HG02981 (cell line): ENCODE data around the gene ARHGEF28.

ENCODE experiments used
- ATAC-seq: cut with Tn5 transposase; IDR thresholded peaks from one replicate; pipeline ENCODE4 v1.9.1; 2021; ENCODE audit warnings: mild to moderate bottlenecking, moderate library complexity; ENCODE audit not compliant: unreplicated experiment

The ARHGEF28 gene

GRCh38 chr5:73625944-73626811 is at the start of gene ARHGEF28:
TSS of gene ARHGEF28 (plus strand) at chr5:73626196. CDS start at chr5:73684852, 58,656 bp downstream.
- ATAC-seq = peak; percentile 56

GRCh38 chr5:73582285-73583145 is 43.5 kb upstream of the ARHGEF28 start:
- no peak for ATAC-seq

DNA sequence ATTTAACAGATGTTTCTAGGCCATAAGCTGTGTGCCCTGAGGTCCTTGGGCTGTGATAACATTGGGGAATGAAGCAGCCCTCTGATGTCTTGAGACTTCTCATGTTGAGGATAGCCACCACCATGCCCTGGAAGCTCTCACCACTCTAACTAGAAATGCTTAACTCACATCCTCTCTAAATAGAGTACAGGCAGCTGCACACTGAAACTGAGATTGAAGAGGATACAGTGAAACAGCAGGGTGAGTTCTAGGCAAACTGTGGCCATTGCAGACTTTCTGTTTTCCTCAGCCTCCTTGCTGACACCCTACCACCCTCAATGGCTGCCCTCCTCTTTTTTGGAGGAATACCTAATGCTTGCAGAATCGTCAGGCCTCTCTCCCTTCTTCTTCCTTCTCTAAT is 38.1 kb upstream of the ARHGEF28 start:
- ATAC-seq = peak; percentile 85

- peak; percentile 49 for ATAC-seq
Measured at GRCh38 chr5:73591102-73591695, 34.8 kb upstream of the ARHGEF28 start.

DNA sequence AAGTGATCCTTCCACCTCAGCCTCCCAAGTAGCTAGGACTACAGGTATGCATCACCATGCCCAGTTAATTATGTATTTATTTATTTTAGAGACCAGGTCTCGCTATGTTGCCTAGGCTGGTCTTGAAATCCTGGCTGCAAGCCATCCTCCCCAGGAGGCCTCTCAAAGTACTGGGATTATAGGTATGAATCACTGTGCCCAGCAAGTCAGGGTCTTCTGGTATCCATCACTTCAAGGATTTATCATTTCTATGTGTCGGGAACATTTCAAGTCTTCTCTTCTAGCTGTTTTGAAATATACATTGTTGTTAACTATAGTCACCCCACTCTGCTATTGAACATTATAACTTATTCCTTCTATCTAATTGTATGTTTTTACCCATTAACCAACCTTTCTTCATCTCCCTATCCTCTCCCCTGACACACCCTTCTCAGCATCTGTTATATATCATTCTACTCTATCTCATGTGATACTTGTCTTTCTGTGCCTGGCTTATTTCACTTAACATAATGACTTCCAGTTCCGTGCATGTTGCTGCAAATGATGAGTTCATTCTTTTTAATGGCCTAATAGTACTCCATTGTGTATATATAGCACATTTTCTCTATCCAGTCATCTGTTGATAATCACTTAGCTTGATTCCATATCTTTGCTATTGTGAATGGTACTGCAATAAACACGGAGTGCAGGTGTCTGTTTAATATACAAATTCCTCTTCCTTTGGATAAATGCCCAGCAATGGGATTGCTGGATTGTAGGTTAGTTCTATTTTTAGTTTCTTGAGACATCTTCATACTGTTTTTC is 34.1 kb upstream of the ARHGEF28 start:
- ATAC-seq = no peak

DNA sequence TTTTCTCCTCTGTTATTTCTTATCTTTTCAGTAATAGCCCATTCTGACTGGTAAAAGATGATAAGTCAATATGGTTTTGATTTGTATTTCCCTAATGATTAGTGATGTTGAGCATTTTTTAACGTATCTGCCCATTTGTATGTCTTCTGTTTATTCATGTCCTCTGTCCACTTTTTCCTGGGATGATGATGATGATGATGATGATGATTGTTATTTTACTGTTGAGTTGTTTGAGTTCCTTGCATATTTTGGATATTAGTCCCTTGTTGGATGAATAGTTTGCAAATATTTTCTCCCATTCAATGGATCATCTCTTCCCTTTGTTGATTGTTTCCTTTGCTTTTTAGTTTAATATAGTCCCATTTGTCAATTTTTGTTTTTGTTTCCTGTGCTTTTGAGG is 33.4 kb upstream of the ARHGEF28 start:
- ATAC-seq = no peak

- no peak for ATAC-seq
Measured at GRCh38 chr5:73596705-73597328, 29.2 kb upstream of the ARHGEF28 start.

GRCh38 chr5:73599380-73599779 is 26.6 kb upstream of the ARHGEF28 start:
- no peak for ATAC-seq

- ATAC-seq = no peak
Measured at GRCh38 chr5:73603998-73604397, 22.0 kb upstream of the ARHGEF28 start.

- ATAC-seq = no peak
Measured at GRCh38 chr5:73605223-73606087, 20.5 kb upstream of the ARHGEF28 start.

DNA sequence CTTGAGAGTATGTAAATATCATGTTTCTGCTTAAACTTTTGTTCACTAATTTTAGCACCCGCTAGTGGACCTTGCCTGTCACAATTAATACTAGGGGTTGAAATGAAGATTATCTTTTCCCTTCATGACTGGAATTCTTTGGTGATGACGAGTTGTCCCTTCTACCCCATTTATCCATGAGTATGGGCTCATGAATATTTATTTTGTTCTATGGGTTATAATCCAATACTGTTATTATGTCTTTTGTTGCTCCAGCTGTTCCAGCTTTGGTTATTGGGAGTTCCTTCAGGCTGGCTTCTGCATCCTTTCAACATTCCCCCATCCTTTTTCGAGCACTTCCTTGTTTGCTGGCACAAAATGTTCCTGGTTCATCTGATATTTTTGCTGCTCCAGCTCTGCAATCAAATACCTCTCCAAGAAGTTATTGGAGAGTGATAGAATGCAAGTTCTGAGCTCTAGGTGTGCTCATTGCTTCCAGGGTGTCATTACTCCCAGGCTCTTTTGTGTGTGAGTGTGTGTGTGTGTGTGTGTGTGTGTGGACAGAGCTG is 19.7 kb upstream of the ARHGEF28 start:
- no peak for ATAC-seq

DNA sequence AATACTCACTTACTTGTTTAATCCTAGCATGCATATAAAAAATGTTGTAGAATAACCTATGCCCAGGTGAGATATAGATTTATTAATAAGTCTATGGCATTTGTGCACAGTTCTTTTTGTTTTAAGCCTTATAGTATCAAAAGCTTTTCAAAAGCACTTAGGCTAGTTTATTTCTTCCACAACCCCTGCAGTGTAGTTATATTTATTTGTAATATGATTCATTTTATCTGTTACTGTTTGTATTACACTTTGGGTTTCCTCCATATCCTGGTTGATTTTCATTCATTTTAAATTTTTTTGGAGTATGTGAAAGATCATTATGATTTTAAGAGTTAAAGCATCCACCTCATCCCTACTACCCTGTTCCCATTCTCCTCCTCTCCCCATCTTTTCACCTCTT is 18.8 kb upstream of the ARHGEF28 start:
- no peak for ATAC-seq

DNA sequence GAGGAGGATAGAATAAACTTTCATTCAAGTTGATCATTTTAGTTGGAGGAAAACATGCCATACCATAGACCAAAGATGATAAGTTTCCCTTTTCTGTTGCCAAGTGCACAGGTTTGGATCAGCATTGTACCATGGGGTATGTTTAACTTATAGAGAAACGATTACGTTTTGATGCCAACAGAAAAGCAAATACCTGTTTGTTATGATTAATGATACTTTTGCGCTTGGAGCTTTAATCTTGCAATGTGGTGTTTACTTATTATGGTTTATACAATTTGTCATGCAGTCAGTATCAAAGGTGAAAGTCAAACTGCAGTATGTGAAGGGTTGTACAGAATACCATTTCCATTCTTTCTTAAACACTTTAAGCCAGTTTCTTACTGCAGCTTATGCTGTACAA is 13.2 kb upstream of the ARHGEF28 start:
- ATAC-seq = no peak

- ATAC-seq = no peak
Measured at GRCh38 chr5:73615085-73615484, 10.9 kb upstream of the ARHGEF28 start.

DNA sequence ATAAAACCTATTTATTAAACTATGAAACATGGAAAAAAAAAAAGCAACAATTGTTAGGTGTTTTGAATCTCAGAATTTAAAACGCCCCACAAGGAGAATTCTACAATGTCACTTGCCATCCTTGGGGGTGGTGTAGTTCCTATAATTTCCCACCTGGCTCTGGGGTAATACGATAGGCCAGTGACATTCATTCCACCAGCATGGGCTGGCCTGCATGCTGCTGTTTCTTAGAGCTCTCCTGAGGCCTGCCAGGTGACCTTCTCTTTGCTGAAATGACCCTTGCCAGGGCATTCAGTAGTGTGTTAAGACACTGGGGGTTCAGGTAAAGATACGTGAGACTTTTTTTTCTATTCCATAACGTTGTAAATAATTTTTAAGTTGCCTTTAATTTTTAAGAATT is 10.0 kb upstream of the ARHGEF28 start:
- ATAC-seq = no peak

GRCh38 chr5:73617510-73618279 is 8.3 kb upstream of the ARHGEF28 start:
- ATAC-seq = no peak

DNA sequence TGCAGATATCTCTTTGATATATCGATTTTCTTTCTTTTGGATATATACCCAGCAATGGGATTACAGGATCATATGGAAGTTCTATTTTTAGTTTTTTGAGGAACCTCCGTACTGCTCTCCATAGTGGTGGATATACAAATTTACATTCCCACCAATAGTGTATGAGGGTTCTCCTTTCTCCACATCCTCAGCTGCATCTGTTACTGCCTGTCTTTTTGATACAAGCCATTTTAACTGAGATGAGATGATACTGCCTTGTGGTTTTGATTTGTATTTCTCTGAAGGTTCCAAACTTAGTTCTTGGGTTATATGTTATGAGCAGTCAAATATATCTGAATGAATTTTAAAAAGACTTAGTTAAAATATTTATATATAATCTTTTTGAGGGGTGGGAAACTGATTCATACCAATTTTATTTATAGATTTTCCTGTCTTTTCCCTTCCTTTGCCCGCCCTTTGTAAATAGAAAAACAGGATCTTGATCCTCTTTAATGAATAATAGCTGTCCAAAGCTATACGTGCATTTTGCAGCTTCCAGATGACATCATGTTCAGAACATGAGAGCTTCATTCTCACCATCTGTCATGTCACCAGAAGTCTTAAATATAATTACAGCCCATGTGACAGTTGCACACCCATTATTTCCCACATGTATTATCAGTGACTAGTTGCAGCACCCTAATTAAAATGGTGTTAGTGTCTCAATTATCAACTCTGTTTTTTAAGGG is 6.2 kb upstream of the ARHGEF28 start:
- no peak for ATAC-seq

DNA sequence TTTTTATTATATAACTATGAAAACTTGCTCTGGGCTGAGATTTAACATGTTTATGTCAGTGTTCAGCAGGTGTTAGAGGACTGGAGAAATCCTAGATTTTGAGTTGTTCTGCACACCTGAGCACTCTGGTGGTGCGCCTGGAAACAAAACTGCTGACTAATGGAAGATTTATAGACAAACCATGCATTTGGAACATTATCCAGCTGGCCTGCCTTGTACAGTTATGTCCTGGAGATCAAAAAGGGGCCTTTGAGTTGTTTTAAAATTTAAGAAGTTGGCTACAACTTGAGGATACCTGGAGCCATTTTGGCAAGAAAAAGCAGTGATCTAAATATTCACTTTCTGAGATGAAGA is 5.7 kb upstream of the ARHGEF28 start:
- no peak for ATAC-seq
